ENCODE data around the gene UBE2L5. TPM values are rescaled to one million over a fixed set of nuclear protein-coding genes. Genes with fewer than 3 reads are reported as not detected.

Gene UBE2L5
- not detected for total RNA-seq

DNA sequence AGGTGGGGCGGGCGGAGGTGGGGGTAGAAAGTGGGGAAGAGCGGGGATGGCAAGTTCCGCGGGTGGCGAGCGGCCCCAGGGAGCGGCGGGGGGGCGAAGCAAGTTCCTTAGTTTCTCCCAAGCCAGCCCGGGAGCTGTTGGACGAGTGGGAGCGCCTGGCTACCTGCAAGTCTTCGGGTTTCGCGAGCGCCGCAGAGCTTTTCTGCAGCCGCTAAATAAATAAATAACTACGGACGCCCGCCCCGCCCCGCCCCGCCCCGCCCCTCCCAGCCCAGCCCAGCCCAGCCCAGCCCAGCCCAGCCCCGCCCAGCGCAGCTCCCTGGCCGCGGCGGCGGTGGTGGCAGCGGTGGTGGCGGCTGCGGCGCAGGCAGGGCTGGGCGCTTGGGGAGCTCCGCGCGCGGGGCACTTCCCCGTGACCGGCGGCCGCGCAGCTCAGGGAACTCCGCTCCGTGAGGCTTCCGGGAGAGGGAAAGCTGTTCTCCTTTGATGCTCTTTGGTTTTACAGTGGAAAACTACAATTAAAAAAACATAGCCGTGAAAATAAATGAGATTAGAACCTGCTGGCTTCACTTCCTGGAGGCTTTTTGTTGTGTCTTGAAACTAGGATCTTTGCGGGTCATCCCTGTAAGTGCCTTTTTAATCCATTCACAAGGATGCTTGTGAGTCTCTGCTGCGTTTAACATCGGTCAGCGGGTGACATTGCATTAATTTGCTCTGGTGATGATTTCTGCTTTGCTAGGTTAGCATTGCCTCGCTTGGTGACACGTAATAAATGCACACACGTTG is at the start of gene UBE2L5:
UBE2L5 (plus strand) TSS at position 440 of the 786 bp plus-strand sequence. CDS start 5,498 bp downstream, outside the sequence.
- peak; percentile 82 for DNase-seq (ENCODE audit: low spot score)

DNA sequence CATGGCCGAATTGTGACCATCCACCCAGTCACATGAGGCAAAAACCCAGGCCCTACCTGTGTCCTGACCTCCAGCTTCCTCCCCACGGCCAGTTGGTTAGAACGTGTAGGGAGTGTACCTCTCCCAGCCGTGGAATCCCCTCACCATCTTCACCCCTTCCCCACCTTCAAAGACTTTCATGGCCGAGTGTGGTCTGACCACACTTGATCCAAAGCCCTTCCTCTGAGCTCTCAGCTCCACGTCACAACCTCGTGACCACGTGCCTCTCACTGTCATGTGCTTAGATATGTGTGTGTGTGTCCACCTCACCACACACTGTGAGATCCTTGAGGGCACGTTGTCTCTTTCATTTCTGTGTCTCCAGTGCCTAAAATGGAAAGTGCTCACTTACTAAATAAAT is 48.6 kb upstream of the UBE2L5 start:
- ATAC-seq (no peak), DNase-seq (ENCODE audit: low spot score) (no peak)

More for the DNA sequence above, at the start of gene UBE2L5:
- peak; percentile 89 for ATAC-seq

DNA sequence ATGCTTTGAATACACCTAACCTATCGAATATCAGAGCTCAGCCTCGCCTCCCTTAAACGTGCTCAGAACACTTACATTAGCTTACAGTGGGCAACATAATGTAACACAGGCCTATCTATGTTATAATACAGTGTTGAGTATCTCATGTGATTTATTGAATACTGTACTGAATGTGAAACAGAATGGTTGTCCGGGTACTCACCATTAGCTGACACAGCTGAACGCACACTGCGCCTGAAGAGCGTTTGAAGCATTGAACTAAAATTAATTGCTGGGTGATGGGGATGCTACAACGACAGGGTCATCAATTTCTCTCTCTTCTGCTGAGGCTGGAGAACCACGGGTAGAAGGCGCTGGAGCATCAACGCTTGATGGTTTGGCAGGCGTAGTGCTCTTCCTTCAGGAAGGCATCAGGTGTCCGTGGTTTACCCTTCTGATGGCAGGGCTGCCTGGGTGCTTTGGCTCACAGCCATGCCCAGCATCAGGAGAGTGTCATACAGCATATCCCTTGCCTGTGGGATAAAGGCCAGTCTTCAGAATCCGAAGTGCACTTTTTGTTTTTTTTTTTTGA is 46.9 kb upstream of the UBE2L5 start:
- DNase-seq (ENCODE audit: low spot score) (no peak), ATAC-seq (no peak)

DNA sequence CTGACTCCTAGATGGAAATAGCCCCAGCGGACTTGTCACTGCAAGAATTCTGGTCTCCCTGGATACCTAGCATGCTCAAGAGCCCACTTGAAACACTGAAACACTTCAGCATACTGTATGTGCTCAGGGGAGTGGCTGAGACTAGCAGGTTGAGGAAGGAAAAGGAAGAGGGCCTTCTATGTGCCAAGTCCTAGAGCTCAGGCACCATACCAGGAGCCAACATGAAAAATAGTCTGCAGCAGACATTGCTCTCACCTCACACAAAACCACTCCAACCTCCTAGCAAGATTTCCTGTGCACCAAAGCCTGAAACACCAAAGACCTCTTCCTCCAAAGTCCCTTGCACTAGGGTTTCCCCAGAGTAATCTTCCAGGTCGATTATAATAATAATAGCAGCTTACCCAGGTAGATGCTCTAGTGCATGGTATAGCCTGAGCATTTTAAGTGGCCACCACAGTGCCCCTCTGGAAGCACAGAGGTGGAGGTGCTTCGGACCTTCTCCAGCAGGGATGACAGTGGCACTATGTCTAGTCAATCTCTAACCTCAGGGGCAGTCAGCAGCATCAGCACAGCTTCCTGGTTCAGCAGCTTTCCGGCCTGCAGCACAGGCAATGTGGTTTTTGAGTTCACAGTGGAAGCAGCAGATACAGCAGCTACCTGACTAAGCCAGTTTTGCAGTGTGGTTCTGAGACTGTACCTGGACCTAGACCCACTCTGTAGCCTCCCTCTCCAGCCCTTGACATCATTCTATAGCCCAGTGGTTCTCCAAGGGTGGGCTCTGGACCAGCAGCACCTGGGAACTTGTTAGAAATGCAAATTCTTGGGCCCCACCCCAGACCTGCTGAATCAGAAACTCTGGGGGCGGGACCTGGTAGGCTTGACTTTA is 45.6 kb upstream of the UBE2L5 start:
- DNase-seq (ENCODE audit: low spot score): no peak
- no peak for ATAC-seq

DNA sequence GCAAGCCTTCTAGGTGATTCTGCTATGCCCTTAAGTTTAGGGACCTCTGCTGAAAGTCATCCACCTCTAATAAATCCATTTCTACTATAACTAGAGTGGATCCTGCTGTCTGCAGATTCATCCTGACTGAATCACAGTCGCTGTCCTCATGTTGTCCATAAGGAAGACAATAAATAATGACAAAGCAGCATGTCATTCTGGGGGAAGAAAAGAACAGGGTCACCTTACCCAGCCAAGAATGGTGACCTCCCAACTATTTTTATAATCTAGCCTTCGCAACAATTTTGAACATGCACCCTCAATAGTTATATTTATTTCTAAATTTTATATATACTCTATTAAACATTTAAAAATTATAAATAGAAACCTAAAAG is 45.0 kb upstream of the UBE2L5 start:
- ATAC-seq (no peak), DNase-seq (ENCODE audit: low spot score) (no peak)

DNA sequence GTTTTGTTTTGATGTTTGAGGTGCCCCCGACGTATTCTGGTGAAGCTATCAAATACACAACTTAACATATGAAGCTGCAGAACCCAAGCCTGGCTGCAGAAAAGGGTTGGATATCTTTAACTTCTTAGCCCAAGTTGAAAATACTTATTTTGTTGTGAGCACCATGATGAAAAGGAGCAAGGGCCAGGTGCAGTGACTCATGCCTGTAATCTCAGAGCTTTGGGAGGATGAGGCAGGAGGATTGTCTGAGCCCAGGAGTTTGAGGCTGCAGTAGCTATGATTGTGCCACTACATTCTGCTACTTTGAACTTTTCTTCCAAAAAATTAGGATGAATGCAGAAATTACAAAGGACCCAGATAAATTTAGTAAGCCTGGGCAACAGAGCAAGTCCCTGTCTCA is 44.1 kb upstream of the UBE2L5 start:
- ATAC-seq (no peak), DNase-seq (ENCODE audit: low spot score) (no peak)

DNA sequence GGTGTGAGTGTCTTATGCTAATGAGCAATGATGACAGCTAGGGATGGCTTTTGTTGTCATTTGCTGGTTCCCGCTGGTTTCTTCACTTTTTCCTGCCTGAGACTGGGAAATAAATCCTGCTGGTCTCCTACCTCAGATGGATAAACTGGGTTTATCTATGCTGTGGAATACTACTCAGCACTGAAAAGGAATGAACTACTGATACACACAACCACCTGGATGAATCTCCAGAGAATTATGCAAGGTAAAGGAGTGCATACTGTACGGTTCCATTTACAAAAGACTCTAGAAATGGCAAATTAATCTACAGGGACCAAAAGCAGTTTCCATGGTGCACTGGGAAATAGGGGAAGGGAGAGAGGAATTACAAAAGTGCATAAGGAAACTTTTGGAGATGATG is 41.2 kb upstream of the UBE2L5 start:
- DNase-seq (ENCODE audit: low spot score): no peak
- no peak for ATAC-seq

DNA sequence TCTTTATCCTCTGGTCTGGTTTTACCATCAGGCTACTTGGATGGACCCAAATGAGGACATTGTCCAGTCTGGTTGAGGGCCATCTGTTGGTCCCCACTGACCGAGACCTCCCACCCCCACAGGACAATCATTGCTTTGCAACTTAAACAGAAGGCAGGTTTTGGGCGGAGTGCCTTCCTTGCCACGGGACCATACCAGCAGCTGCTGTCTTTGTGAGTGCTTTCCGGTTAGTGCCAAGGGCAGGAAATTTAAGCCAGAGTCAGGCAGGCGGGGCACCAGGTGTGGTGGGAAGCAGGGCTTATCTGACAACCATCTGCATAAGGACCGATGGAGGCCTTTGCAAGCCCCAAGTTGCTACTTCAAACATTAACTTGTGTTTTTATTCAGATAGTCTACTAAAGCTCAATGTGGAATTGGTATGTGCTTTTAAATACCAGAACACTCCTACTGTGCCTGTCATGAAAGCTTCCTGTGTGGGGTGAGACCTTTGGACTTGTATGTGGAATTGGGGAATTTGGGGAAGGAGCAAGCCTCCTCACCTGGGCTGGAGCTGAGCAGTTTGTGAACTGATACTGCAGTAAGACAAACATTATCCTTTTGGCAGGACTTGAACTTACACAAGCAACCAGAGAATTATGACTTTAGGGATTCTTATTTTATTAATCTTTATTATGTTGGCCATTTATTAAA is 39.3 kb upstream of the UBE2L5 start:
- ATAC-seq (peak; percentile 78), DNase-seq (ENCODE audit: low spot score) (no peak)

DNA sequence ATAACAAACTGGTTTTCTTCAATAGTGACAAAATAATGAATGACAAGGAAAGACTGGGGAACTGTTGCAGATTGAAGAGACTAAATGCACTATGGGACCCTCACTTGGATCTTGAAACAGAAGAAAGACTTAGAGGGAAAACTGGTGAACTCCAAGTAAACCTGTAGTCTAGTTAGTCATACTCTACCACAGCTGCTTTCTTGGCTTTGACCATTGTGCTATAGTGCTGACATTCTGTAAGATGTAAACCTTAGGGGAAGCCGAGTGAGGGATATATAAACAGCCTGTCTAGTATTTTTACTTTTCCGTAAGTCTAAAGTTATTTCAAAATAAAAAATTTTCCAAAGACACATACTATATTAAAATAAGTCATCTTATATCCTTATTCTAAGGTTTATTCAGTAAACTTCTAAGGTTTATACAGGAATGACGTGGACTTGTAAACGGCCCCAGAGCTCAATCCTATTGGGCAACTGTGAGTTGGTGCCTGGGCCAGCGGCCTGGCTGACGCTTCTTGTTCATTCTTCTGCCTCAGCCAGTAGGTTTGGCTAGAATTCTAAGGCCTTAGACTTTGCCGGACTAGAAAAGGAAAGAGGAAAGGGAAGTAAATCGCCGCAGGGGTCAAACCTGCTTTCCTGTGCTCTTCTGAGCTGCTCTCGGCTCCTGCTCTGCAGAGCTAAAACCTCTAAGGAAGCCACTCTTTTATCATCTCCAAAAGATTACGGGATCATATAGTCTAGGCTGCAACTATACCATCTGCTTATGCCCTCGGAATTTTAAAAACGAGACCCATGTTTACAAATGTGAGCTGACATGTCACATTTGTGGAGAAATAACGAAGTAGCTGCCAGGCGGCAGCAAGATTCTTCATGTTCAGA is 33.6 kb upstream of the UBE2L5 start:
- peak; percentile 77 for ATAC-seq
- DNase-seq (ENCODE audit: low spot score): peak; percentile 86

DNA sequence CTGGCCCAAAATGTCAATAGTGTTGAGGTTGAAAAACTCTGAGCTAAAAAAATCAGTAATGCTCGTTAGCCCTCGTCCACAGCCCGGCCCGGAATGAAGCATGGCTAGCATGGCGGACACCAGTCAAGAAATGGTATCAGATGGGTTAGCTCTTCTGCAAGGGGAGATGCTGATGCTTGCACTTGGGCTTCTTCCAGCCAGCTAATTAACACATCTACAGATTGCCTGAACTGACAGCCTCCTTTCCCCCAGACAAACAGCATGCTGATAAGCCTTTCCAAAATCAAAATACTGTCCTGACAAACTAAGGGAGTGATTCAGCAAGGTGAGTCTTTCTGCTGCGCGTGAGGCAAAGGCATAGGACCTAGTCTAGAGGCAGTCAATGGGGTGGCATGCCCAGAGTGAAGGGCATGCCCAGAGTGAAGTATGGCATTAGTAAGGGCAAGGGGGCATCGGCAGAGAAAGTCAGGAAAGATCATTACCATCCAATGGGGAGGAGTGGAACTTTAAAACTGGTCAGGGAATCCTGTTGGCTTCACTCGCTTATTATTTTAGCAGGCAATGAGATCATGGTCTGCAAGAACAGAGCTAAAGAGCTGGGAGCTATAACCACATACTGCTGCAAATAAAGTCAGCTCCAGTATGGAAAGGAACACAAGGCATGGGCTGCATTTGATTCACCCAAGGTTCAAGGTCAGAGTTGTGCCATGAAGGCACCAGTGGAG is 30.2 kb upstream of the UBE2L5 start:
- DNase-seq (ENCODE audit: low spot score): no peak

DNA sequence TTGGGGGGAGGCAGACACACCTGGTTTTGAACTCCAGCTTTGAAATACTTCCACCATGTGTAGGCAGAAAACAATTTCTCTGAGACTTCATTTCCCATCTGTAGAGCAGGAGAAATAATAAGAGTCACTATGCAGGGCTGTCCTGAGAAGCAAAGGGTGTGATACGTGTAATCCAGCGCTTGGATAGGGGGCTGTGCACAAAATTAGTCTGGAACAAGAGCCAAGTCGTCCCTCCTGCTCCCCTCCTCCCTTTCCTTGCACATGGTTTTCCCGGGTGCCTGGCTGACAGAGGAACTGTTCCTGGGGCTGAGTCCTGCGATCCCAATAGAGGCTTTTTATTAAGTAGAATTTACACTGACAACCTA is 29.6 kb upstream of the UBE2L5 start:
- DNase-seq (ENCODE audit: low spot score) (no peak), ATAC-seq (no peak)

More for the DNA sequence above, 30.2 kb upstream of the UBE2L5 start:
- no peak for ATAC-seq

DNA sequence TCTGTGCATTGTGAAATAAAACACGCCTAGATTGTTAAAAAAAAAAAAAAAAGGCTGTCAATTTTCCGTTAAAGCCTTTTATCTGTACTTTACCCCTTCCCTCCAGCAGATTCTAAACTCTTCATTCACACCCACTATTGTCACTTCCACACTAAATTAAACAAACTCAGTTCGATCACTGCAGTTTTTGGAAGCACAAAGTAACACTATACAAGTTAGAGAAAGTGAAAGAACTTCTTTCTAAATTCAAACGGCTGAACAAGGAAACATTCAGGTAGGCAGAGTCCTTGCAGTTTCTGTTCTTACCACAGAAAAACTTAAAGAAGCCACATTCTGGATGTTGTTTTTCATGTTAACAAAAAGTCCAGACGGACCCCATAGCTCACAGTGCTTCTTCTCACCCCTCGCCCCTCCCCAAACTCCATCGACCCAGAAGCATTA is 27.5 kb upstream of the UBE2L5 start:
- DNase-seq (ENCODE audit: low spot score): no peak

DNA sequence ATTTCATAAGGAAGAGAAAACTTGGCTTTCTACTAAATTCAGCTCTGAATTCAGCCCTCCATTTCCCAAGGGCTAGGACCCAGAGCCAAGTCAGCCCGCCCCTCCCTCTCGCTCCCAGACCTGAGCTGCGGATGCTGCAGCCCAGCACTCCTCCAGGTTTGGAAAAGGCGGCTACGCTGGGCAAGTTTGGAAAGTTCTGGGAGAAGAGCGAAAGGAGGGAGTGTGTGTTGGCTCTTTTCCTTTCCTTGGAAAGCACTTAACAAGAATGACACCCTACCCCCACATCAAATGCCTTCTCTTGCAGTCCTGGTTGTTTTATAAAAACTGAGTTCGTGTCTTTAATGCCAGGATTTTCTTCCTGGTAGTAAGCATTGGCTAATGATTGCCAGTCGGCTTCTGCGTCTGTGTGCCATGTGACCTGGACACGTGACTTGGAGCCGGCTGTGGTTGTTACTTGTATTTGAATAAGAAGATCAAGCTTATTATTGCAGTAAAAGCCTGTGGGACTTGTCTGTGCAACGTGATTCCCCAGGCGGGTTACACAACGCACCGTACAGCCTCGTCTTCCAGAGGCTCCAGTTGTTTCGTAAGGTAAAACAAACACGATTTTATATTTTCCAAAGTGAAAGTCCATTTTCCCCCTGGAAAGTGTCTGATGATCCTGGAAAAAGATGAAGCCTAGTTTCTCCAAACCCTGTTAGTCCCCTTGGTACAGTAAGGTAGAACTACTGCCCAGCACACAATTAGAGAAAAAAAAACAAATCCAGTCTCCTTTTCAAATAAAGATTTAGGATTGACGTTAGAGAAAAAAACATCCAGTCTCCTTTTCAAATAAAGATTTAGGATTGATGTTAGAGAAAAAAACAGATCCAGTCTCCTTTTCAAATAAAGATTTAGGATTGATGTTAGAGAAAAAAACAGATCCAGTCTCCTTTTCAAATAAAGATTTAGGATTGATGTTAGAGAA is 26.8 kb upstream of the UBE2L5 start:
- DNase-seq (ENCODE audit: low spot score): peak; percentile 98
- peak; percentile 56 for ATAC-seq

More for the DNA sequence above, 27.5 kb upstream of the UBE2L5 start:
- peak; percentile 16 for ATAC-seq

DNA sequence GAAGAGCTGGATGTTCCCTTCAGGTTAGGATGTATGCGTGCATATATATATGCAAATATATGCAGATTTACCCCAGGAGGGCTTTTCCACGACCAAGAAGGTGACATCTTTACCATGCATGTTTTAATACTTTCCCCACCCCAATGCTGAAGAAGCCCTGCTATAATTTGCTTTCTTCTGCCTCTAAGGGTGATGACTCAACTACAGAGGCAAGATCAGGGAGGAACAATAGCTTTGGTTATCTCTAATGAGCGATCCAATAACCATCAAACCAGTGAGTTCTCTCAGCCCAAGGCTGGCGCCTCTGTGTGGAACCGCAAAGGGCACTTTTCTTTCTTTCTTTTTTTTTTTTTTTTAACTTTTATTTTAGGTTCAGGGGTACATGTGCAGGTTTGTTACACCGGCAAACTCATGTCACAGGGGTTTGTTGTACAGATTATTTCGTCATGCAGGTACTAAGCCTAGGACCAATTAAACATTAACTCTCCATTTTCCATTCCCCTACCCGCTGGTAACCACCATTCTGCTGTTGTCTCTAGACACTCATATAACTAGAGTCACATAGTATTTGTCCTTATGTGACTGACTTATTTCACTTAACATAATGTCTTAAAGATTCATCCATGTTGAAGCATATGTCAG is 25.7 kb upstream of the UBE2L5 start:
- DNase-seq (ENCODE audit: low spot score): no peak
- peak; percentile 8 for ATAC-seq

DNA sequence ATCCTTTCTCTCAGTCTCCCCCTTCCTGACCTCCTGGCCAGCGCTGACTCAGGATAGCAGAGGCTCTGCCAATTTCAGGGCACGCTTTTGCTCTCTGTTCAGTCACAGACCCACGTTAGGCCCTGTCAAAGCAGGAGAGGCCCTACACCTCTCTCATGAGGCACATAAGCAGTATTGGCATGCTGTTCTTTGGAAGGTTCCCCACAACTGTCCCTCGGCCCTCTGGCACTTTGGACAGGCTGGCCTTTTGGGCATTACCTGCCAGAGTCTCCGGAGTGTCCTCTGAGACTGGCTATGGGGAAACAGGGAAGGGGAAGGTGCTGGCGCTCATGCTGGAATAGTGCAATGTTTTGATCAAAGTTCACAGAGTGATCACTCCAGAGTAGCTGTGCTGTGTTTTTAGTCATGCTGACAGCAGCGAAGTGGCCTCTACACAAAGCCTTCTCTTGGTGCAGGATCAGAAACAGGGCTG is 23.7 kb upstream of the UBE2L5 start:
- ATAC-seq (peak; percentile 71), DNase-seq (ENCODE audit: low spot score) (peak; percentile 92)

DNA sequence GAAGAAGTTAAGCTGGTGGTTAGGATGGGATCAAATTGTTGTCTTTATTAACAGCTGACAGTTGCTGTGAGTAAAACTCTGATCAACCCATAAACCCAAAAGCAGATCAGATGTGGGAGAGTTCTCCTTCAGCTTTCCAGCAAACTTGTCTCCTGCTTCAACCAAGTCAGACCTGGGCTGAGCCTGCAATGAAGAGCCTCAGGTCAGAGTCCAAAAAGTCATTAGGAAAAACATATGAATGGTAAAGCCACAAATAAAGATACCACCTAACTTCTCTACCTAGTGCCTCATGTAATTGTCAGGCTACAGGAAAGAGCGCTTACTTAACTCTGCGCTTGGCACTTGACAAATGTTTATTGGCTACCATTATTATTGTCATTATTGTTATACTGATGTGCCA is 21.9 kb upstream of the UBE2L5 start:
- no peak for DNase-seq (ENCODE audit: low spot score)
- ATAC-seq: no peak

DNA sequence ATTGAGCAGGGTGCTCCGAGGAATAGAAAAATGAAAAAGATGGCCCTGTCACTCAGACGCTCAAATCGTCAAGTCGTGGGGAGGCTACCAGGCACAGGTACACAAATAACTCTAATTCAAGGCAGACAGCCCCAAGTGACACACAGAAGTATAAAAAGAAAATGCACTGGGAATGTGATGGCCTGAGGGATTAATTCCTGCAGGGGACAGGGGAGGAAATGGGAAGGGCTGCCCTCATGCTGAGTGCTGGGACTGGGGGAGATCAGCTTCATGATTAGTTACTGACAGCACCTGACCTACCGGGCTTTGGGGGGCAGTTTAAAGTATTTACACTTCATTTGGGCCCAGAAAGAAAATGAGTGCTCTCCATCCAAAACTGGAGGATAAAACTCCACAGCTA is 20.9 kb upstream of the UBE2L5 start:
- ATAC-seq (no peak), DNase-seq (ENCODE audit: low spot score) (no peak)

DNA sequence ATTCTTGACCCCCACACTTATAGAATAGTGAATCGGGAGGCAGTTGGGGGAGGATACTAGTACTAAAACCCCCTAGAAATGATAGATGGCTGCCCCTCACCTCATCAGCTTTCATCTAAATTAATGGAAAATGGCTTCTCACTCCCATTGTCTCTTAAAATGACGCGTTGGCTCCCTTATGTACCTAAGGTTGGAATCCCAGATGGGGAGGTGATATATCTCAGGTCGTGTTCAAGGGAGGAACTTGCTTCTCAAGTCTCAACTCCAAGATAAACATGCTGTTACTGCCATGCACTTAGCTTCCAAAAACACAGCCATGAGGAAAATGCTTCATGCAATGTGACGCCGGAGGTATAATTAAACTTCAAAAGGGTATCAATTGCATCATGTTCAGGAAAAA is 18.8 kb upstream of the UBE2L5 start:
- ATAC-seq: no peak
- no peak for DNase-seq (ENCODE audit: low spot score)

All from left lobe of liver (tissue), 2 donors.